Mononuclear cell (primary cell): Measurements from ENCODE around the gene C19orf33. TPM values are rescaled to one million over a fixed set of nuclear protein-coding genes. Genes with fewer than 3 reads are reported as not detected.
"Not testable (repeated sequence)": the region's sequence is repeated elsewhere in the genome, so short reads cannot be mapped to it uniquely, and the experiment has no call there.

Experiments used
- H3K27me3 ChIP-seq: 2 replicates; pipeline ENCODE4 v1.6.0; 2011; ENCODE audit warnings: low read length, control low read depth; ENCODE audit not compliant: insufficient read depth
- H3K4me1 ChIP-seq: 2 replicates; pipeline ENCODE4 v1.5.1; 2011; ENCODE audit warnings: mild to moderate bottlenecking, low read length, control low read depth; ENCODE audit not compliant: insufficient read depth
- H3K4me3 ChIP-seq: 2 replicates; pipeline ENCODE4 v1.5.1; 2011; ENCODE audit warnings: mild to moderate bottlenecking, low read length, moderate library complexity
- H3K9me3 ChIP-seq: 2 replicates; pipeline ENCODE4 v1.5.1; 2011; ENCODE audit warnings: low read depth, mild to moderate bottlenecking, control low read depth, low read length
- total RNA-seq: library from RNA; depleted of rRNA; stranded (reverse); fragments of >200 nt; gene quantifications from one replicate; pipeline ENCODE4 v1.2.3, GENCODE V29; 2012

Gene C19orf33
- total RNA-seq, 1 donor: 3.1 TPM

- Histone ChIP-seq H3K4me1 (peaks cover 9% of the 10 kb centered on the region), H3K27me3 (no peaks in the 10 kb centered on the region), H3K9me3 (no peaks in the 10 kb centered on the region), H3K4me3 (peak overlapping the region; percentile 72)
These were observed 32.0 kb downstream of the C19orf33 start for GRCh38 chr19:38335949-38336637.

- Histone ChIP-seq H3K9me3 (no peaks in the 10 kb centered on the region), H3K27me3 (no peaks in the 10 kb centered on the region), H3K4me3 (peak overlapping the region; percentile 72)
These were observed 32.7 kb downstream of the C19orf33 start for GRCh38 chr19:38336638-38337359.

GRCh38 chr19:38337360-38337653 lies 33.3 kb downstream of the C19orf33 start:
- H3K4me3 ChIP-seq: no peak overlapping the region
- H3K27me3 ChIP-seq: no peaks in the 10 kb centered on the region

More at GRCh38 chr19:38336638-38337359, 32.7 kb downstream of the C19orf33 start:
- H3K4me1 ChIP-seq: peaks cover 9% of the 10 kb centered on the region

GRCh38 chr19:38339011-38339410 lies 35.0 kb downstream of the C19orf33 start:
- not testable (repeated sequence) for H3K4me3 ChIP-seq, H3K27me3 ChIP-seq, H3K4me1 ChIP-seq, H3K9me3 ChIP-seq

More at GRCh38 chr19:38337360-38337653, 33.3 kb downstream of the C19orf33 start:
- H3K9me3 ChIP-seq: no peaks in the 10 kb centered on the region
- H3K4me1 ChIP-seq: peaks cover 9% of the 10 kb centered on the region

GRCh38 chr19:38340927-38341326 lies 36.9 kb downstream of the C19orf33 start:
- Histone ChIP-seq H3K4me1 (peaks cover 9% of the 10 kb centered on the region), H3K4me3 (no peak overlapping the region), H3K9me3 (no peaks in the 10 kb centered on the region), H3K27me3 (no peaks in the 10 kb centered on the region)

GRCh38 chr19:38346837-38347236 lies 42.8 kb downstream of the C19orf33 start:
- Histone ChIP-seq H3K9me3 (no peaks in the 10 kb centered on the region), H3K27me3 (no peaks in the 10 kb centered on the region), H3K4me3 (no peak overlapping the region), H3K4me1 (no peaks in the 10 kb centered on the region)

- Histone ChIP-seq H3K4me3 (no peak overlapping the region), H3K9me3 (no peaks in the 10 kb centered on the region), H3K27me3 (no peaks in the 10 kb centered on the region), H3K4me1 (no peaks in the 10 kb centered on the region)
These were observed 46.8 kb downstream of the C19orf33 start for GRCh38 chr19:38350883-38351282.

GRCh38 chr19:38351865-38352395 lies 47.9 kb downstream of the C19orf33 start:
- no peaks in the 10 kb centered on the region for H3K4me1 ChIP-seq
- H3K9me3 ChIP-seq: no peaks in the 10 kb centered on the region
- no peaks in the 10 kb centered on the region for H3K27me3 ChIP-seq
- no peak overlapping the region for H3K4me3 ChIP-seq

GRCh38 chr19:38352611-38353010 lies 48.6 kb downstream of the C19orf33 start:
- no peaks in the 10 kb centered on the region for H3K27me3 ChIP-seq
- H3K4me1 ChIP-seq: no peaks in the 10 kb centered on the region
- no peaks in the 10 kb centered on the region for H3K9me3 ChIP-seq
- no peak overlapping the region for H3K4me3 ChIP-seq

Other genes starting within 250 kb of the C19orf33 start
- not detected for gene DPF1, start 80.0 kb upstream of the C19orf33 start, total RNA-seq
- 0.31 TPM for gene PPP1R14A, start 47.9 kb upstream of the C19orf33 start, total RNA-seq
- 34.5 TPM for gene SPINT2, start 39.7 kb upstream of the C19orf33 start, total RNA-seq
- 27.4 TPM for gene YIF1B, start 11.7 kb downstream of the C19orf33 start, total RNA-seq
- 3.8 TPM for gene KCNK6, start 15.6 kb downstream of the C19orf33 start, total RNA-seq
- gene CATSPERG, start 31.6 kb downstream of the C19orf33 start, total RNA-seq: 1.9 TPM
- 88.1 TPM for gene PSMD8, start 70.3 kb downstream of the C19orf33 start, total RNA-seq
- not detected for gene GGN, start 83.8 kb downstream of the C19orf33 start, total RNA-seq
- gene SPRED3, start 84.4 kb downstream of the C19orf33 start, total RNA-seq: 0.10 TPM
- gene FAM98C, start 98.8 kb downstream of the C19orf33 start, total RNA-seq: 11.6 TPM
- 19.3 TPM for gene RASGRP4, start 122.0 kb downstream of the C19orf33 start, total RNA-seq
- gene RYR1, start 129.4 kb downstream of the C19orf33 start, total RNA-seq: 0.10 TPM